HG03025 (cell line): Measurements from ENCODE around the gene ABCA13.

Experiments
- ATAC-seq: cut with Tn5 transposase; IDR thresholded peaks from one replicate; pipeline ENCODE4 v1.9.1; 2021; ENCODE audit warnings: mild to moderate bottlenecking, moderate library complexity; ENCODE audit not compliant: unreplicated experiment, low FRiP score

The ABCA13 gene

DNA sequence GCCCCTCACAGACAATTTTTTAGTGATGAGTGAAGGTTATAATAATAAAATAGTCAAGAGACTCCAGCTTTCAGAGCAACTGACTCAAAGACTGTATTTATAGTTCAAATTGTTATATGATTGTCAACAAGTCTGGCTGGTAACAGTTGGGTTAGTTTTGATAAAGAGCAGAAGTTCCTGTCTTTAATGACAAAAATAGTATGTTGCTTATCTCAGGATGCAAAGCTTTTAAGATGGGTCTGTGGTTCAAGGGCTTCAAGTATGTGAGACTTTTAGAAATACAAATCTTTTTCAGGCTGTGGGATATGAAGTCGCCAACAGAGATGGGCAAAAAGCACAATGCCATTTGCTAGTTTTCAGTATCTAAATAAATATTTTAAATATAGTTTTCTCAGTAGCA lies 118.4 kb downstream of the ABCA13 start:
- ATAC-seq = no peak

DNA sequence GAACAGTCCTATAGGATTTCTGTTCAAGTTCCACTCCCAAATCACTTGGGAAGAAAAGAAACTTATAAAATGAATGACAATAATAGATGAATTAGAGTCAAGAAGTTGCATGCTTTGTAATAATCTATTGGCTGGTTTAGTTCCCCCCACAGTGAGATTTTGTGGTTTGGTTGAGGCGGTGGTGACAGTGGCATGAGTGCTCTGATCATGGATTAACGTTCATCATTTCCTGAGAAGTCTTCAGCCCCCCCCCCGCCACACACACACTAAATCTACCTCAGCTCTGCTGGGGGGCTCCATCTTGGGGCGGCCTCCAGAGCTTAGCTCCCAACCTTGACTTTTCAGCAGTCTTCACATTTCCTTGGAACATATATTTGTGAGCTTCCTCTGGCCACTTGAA lies 121.7 kb downstream of the ABCA13 start:
- ATAC-seq = no peak

DNA sequence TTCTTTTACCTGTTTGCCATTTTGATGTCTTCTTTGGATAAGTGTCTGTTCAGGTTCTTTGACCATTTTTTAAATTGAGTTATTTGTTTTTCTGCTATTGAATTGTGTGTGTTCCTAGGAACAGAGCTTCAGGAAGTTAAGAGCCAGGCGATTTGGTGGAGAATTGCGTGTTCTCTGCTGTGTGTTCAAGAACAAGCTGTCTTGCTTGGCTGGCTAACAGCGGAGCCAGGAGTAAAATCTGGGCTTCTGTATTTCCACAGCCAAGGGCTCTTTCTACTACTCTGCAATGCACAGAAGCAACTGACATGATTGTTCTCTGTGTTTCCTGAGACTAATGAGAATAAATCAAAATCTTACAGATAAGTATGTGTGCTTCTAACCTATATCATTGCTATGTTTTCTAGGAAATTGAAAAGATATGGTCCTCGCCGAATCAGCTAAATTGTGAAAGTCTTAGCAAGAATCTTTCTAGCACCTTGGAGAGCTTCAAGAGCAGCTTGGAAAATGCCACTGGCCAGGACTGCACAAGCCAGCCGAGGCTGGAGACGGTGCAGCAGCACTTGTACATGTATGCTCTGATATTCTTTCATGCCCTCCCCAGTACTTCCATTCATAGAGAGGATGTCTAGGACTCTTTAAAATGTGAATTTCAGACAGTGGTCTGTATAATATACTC lies 124.2 kb downstream of the ABCA13 start:
- no peak for ATAC-seq

DNA sequence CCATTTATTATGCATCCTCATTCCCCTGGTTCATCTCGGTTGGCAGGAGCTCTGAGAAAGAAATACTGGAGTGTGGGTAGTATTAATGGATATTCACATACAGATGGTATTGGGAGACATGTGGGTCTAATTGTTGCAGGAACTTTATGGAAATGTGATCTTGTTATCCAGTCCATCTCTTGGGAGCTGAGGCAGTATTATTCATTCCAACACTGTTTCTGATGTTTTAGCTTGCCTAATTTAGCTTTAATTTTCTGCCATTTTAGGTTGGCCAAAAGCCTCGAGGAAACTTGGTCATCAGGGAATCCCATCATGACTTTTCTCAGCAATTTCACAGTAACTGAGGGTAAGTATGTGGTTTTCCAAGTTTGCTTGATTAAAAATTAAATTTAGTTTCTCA lies 125.7 kb downstream of the ABCA13 start:
- ATAC-seq = no peak

DNA sequence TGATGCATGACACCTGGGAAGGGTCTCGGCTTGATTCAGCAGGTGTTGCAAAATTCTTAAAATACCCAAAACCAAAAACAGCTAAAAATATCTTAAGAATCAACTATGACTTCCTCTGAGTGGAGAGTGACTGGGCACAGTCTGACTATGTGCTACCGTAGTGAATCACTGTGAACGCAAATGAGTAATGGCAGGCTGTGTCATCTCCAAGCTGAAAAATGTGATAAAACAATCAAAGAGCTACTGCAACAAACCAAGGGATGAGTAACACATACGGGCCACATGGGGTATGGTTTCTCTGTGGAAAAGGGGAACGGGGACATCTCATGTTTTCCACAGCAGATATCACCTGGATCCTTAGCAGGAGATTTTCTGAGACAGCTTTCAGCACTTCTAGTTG lies 127.5 kb downstream of the ABCA13 start:
- peak; percentile 65 for ATAC-seq

DNA sequence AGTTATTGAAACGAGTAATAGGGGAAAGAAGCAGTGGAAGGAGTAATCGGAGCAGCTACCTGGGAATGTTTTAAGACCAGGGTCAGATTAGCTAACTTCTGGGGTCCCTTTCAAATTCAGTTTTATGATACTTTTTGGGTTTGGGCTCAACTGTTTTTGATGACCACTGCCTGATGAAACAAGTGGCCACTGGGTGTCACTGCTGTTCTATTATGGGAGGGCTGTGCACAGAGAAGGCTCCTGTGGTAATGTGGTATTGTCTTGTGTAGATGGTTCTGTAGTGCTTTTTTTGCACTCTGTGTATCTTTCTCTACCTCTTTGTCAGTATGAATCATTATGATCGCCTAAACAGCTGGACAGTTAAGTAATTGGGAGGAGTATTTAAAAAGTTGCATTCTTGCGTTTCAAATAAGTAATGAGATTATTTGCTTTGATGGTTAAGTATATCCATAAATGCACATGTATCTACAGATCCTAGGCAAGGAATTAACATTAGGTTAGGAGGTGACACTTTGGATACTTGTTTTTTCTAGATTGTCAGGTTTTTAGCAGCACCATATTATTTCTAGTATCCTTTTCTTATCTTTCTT lies 128.4 kb downstream of the ABCA13 start:
- ATAC-seq = peak; percentile 81

DNA sequence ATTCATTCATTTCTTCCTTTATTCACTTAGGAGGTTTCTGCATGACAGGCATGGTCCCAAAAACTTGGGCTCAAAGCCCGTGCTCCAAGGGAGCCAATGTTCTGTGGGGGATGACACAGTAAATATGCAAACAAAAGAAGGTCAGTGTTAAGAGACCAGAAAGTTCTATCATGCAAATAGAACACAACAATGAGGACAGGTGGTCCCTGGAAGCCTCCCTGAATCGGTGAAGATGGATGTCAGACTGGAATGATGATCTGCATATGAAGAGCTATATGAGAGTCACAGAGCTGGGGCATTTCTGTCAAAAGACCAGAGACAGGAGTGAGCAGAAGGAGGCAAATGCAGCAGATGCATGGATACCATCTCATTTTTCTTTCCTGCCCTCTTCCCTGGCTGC lies 129.0 kb downstream of the ABCA13 start:
- no peak for ATAC-seq

DNA sequence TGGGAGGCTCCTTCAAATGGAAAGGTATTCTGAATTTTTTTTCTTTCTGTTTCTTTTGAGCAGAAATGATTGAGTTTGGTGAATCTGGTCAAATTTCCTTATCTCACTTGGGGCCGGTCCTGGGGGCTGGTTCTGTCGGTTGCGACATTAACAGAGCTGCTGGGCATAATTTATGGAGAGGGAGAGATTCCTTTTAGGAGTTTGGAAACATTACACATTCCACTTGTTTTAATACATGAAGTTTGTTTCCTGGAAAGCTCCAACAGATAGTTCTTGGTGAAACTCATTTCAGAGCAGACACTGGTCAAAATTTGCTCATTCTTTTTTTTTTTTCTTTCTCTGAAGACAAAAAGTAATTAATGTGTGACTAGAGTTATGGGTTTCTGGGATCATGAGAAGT lies 129.9 kb downstream of the ABCA13 start:
- ATAC-seq = no peak

DNA sequence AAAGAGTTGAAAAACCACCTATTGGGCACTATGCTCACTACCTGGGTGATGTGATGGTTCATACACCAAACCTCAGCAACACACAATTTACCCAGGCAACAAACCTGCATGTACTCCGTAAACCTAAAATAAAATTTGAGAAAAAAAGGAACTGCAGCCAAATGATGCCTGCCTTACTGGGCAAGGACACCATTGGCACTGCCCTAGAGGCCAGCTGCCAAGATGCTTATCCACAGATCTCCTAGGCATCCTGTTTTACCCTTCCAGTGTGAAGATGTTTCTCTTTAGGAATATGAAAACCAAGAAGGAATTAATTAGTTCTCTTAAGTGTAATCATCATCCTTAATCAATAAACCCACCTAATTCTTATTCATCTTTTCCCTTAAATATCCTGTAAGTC lies 133.4 kb downstream of the ABCA13 start:
- ATAC-seq = no peak

DNA sequence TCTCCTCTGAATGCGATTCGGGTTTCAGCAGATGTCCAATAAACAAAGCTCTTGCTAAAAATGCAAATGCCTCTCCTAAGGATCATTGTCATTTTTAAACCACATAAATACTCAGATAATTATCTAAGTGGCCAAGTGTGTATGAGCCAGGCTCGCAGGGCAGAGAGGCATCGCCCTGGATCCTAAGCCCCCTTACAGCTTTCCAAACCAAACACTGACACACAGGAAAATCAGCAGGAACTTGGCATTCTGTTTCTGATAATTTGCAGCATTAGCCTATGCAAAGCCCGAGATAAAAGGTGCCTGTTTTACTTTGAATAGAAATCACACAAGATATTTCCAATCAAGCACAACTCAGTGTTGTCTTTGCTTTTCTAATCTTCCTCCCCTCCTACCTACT lies 134.4 kb downstream of the ABCA13 start:
- no peak for ATAC-seq

DNA sequence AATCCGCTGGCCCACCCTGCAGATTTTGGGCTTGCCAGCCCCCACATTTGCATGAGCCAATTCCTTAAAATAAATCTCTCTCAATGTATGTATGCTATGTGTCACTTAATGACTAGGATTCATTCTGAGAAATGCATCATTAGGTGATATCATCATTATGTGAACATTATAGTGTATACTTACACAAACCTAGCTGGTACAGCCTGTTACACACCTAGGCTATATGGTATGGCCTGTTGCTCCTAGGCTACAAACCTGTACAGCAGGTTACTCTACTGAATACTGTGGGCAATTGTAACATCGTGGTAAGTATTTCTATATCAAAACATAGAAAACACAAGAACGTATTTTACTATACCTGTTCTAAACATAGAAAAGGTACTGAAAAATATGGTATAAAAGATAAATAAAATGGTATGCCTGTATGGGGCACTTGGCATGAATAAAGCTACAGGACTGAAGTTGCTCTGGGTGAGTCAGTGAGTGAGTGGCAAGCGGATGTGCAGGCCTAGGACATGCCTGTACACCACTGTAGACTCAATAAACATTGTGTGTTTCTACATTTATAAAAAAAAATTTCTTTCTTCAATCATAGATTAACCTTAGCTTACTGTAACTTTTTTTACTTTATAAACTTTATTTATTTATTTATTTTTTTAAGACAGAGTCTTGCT lies 135.9 kb downstream of the ABCA13 start:
- no peak for ATAC-seq

DNA sequence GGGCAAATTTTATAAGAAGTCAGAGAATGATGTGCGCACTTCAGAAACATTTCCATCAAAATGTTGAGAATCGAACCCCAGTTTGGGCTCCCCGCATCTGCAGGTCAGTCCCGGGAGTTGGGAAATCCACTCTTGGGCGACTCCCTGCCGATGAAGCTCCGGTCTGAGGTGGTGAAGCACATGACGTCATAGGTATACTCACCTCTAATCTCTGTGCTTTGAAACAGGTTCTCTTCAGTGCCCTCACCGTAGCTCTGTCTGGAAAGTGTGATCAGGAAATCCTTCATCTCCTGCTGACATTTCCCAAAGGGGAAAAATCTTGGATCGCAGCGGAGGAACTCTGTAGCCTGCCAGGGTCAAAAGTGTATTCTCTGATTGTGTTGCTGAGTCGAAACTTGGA lies 138.5 kb downstream of the ABCA13 start:
- ATAC-seq = no peak

DNA sequence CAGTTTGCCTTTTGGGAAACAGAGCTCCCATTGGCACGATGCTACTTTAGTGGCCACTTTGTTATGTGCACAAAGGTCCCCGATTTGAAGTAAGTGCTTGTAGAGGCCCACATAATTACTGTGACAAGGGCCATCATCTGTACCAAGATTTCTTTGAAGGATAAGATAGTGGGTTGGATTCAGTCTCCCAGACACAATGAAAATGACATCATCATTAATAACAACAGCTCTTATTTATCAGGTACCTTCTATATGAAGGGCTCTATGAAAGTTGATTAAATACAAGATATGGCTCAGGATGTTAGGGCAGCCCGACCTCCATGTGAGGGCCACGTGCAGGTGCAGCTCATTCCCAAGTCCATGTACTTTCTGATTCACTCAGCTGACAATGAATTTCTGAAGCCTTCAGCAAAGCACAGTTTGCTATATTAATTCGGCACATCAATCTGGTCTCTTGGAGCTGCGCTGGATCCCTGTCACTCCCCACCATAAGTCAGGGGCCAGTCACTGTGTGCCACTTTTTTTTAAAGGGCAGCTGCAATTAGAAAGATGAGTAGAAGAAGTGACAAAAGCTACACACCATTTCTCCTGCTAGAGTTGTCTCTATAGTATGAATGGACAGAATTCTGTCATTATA lies 140.3 kb downstream of the ABCA13 start:
- ATAC-seq = no peak

DNA sequence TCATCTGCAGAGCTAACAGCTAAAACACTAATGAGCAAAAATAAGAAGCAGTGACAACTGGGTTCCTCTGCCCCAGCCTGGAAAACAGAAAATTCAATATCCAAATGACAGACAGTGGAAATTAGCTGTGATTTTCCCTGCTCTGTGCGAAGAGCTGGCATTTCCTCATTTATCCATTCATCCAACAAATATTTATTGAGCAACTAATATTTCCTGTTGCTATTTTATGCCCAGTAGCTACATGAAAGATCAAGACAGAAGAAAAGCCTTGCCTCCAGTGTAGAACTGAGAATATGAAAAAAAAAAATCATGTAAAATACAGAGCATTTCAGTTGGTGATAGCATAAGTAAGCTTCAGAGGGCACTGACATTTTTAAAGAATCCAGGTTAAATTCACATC lies 140.9 kb downstream of the ABCA13 start:
- ATAC-seq = no peak

DNA sequence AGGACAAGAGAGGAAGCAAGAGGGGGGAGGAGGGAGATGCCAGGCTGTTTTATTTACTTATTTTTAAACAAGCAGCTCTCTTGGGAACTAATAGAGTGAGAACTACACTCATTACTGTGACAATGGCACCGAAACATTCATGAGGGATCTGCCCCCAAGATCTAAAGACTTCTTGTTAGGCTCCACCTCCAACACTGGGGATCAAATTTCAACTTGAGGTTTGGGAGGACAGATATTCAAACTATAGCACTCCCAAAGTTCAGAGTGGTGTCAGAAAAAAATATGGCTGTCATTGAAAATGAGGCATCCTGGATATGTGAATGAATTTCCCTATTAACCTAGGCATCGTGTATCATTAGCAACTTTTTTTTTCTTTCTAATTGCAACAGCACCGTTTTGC lies 145.5 kb downstream of the ABCA13 start:
- ATAC-seq = no peak

DNA sequence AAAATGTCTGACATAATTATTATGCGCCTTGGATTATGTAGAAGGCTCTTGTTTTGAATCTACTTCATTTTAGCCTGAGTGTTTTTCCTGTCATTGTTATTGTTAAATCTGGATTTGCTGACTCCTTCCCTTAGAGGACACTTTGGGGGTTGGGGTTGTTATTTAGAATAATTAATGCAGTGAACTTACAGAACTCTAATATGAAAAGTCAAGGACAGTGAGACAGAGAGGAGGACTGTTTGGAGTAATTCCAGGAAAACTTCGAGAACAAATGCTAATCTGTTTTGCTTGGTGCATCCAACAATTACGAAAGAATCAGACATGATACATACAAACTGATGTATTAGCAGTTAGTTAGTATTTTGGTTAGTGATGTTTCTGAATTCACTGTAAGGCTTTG lies 146.1 kb downstream of the ABCA13 start:
- ATAC-seq = no peak

DNA sequence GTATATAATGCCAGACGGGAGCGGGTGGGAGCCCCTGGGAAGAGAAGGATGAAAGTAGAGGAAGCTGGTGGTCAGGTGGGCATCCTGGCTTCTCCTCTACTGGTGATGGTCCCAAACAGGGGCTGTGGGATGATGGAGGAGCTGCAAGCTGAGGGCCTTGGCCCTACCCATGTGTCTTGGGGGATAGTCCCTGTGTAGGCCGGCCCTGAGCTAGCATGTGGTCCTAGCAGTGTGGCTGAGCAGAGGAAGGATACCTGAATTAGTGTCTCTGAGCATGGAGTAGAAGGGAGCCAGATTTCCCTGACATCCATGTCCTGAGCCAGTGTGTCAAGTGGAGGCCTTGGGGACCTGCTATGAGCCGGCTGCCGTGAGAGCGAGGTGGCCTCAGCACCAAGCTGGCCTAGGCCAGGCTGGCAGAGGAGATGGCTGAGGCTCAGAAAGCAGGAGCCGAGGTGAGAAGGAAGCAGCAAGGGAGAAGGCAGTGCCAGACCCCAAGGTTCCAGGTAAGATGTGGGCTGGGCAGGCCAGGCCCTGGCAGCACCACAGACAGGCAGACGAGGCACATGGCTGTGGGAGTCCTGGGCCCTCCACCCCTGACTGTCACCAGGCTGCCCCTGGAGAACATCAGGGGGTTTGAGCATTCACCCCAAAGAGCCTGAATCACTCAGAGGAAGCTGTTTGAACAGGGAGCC lies 150.2 kb downstream of the ABCA13 start:
- no peak for ATAC-seq

DNA sequence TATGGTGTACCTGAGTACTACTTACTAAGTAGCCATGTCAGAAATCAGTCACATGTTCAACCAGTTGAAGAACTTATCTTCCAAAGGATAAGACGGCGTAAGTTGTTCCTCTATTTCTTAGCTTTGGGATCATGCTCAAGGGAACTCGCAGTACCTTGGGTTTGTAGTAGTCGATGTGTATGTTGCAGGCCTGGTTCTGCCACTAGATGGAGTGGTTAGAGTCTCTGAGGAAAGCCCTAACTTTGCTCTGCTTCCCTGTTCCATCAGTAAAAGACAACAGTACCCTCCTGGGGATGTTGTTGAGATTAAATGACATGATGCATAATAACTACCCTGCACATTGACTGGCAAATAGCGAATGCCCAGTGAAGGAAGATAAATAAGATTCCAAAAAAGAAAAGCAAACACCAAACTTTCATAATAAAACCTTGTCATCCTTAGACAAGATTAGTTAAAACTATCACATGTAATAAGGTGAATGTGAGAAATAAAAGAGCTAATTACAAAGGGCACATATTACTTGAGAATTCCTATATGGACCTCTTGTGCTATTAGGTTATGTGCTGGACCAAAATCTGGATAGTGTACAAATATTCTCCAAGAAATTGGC lies 165.9 kb downstream of the ABCA13 start:
- ATAC-seq = no peak

DNA sequence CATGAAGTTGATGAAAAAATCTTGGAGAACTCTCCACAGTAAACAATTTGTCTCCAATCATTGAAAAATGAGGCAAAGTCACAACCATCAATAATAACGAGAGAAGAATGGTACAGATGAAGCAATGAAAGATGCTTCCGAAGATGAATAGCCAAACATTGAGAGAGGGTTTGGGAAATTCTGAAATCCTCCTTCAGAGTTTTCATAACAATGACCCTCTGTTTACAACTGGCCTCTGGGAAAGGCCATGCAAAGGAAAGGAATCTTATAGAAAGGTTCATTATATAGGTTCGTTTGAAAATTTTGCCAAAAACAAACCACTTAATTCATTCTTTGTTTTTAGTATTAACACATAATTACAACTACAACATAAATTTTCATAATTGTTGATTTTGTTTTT lies 166.5 kb downstream of the ABCA13 start:
- ATAC-seq = no peak

DNA sequence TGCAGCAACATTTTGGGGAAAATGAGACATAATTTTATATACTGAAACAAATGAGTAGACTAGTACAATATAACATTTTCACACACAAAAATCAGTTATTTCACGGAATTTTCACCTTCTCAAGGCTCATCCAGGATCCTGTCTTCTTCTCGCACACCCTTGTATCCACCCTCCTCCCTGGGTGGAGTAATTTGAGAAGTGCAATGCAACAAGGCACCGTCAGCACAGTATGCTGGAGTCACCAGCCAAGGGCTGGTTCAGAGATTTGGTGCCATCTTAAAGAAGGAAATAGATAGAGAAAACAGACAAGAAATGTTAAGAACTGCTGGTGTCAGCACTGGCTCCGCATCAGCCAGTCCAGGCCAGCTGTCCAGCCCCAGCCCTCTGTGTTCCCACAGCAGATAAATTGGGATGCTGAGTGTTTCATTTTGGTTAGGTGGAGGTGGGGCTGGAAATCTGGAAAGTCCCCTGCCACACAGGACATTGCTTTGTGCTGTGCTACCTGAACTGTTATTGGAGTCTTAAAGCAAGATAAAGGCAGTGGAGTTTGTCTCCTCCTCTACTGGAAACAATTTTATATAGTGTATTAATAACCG lies 176.1 kb downstream of the ABCA13 start:
- no peak for ATAC-seq
